ENCODE measurements around the gene KDM6B.

DNA sequence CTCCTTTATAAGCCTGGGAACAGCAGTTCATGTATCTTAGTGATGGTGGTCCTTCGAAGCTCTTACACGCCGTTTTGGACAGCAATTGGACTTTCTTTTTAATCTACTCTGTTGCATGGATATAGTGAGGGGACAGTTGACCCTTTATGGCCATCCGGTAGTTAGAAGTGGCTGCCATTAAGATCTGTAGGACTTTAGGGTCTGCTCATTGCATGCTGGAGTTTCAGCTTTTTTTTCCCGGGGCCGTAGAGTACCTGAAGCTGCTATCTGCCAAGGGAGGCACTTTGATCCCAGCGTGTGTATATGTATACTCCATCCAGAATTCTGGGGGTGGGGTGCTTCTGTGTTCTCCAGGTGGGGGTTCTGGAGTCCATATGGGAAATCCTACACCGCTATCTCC lies 25.0 kb downstream of the KDM6B start:
- TF ChIP-seq, protein P1, sequence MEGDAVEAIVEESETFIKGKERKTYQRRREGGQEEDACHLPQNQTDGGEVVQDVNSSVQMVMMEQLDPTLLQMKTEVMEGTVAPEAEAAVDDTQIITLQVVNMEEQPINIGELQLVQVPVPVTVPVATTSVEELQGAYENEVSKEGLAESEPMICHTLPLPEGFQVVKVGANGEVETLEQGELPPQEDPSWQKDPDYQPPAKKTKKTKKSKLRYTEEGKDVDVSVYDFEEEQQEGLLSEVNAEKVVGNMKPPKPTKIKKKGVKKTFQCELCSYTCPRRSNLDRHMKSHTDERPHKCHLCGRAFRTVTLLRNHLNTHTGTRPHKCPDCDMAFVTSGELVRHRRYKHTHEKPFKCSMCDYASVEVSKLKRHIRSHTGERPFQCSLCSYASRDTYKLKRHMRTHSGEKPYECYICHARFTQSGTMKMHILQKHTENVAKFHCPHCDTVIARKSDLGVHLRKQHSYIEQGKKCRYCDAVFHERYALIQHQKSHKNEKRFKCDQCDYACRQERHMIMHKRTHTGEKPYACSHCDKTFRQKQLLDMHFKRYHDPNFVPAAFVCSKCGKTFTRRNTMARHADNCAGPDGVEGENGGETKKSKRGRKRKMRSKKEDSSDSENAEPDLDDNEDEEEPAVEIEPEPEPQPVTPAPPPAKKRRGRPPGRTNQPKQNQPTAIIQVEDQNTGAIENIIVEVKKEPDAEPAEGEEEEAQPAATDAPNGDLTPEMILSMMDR (IDR thresholded peaks at IDR 0.05; ENCODE audit: low read length): no peak
- no peak for TF ChIP-seq EZH2 (optimal IDR thresholded peaks at IDR 0.05; ENCODE audit: low read depth, low read length)

Data from MM.1S (cell line).